Measurements from ENCODE around the gene ZSCAN9. TPM values are rescaled to one million over a fixed set of nuclear protein-coding genes. Genes with fewer than 3 reads are reported as not detected.

ZSCAN9 gene
- total RNA-seq, 2 donors from 2014 or later = 8.9 to 9.8 TPM

DNA sequence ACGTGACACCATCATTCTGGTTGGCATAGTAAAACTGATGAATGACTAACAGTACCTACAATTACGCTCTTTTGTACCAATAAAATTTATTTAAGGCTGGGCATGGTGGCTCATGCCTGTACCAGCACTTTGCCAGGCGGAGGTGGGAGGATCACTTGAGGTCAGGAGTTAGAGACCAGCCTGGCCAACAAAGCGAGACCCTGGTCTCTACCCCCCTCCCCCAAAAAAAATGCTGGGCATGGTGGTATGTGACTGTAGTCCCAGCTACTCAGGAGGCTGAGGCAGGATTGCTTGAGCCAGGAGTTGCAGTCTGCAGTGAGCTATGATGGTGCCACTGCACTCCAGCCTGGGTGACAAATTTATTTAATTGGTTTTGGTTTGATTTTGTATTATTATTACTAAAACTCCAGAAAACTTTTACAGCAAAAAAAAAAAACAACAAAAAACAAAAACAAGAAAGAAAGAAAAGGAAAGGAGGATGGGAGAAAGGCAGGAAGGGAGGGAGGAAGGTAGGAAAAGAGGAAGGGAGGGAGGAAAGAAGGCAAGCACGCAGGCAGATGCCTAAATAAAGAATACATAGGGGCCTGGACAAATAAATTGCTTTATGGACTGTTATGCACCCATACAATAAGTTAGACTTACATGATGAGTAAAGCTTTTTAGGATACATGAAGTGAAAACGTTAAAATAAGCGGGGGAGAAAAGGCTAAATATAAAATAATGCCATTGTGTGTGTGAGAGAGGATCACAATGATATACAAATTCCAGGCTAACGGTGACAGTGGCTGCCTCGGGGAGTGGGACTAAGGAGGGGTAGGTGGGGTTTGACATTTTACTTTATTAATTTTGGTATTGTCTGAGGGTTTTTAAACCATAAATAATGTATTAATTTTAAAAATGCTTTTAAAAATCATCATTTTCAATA is 682 bp upstream of the ZSCAN9 start:
- TF ChIP-seq CTCF (IDR thresholded peaks at IDR 0.05) = no peak
- no peaks in the 10 kb centered on the region for H3K36me3 ChIP-seq
- peak overlapping the region; percentile 79 for H3K4me3 ChIP-seq
- H3K27ac ChIP-seq = peak overlapping the region; percentile 47
- H3K4me1 ChIP-seq = peaks cover 5% of the 10 kb centered on the region
- peak overlapping the region in 1 of 2 donors; percentile 77 for H3K9ac ChIP-seq (ENCODE audit: low read depth in 2 of 2, low read length in 2 of 2)
- intact Hi-C loops (cut with DNase I) = loop anchor here (5.0 to 10.0 kb wide), 2 partner anchors 130 to 142 kb away; partner anchors contain the start of gene ZNF165
- no peaks in the 10 kb centered on the region for H3K27me3 ChIP-seq
- H3K9me3 ChIP-seq = no peaks in the 10 kb centered on the region
- no peak for DNase-seq

- Histone ChIP-seq H3K4me3 (no peak overlapping the region), H3K4me1 (peaks cover 5% of the 10 kb centered on the region), H3K27me3 (no peaks in the 10 kb centered on the region), H3K36me3 (no peaks in the 10 kb centered on the region), H3K9me3 (no peaks in the 10 kb centered on the region), H3K27ac (no peak overlapping the region), H3K9ac (ENCODE audit: low read depth in 2 of 2, low read length in 2 of 2) (no peak overlapping the region)
- no peak for TF ChIP-seq CTCF (IDR thresholded peaks at IDR 0.05)
- intact Hi-C loops (cut with DNase I) = loop anchor here (10.0 kb wide), 1 partner anchor 128 kb away; no protein-coding TSS in a partner anchor
- no peak for DNase-seq
Measured at GRCh38 chr6:28226460-28226859, 1.4 kb downstream of the ZSCAN9 start.

DNA sequence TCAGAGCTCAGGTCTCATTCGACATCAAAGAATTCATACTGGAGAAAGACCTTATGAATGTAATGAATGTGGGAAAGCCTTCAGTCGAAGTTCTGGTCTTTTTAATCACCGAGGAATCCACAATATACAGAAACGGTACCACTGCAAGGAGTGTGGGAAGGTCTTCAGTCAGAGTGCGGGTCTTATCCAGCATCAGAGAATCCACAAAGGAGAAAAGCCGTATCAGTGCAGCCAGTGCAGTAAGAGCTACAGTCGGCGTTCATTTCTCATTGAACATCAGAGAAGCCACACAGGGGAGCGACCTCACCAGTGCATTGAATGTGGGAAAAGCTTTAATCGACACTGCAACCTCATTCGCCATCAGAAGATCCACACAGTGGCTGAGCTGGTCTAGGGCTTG is 7.7 kb downstream of the ZSCAN9 start:
- no peak overlapping the region for H3K9ac ChIP-seq (ENCODE audit: low read depth in 2 of 2, low read length in 2 of 2)
- H3K4me3 ChIP-seq = no peak overlapping the region
- DNase-seq = no peak
- H3K4me1 ChIP-seq = no peaks in the 10 kb centered on the region
- H3K9me3 ChIP-seq = no peaks in the 10 kb centered on the region
- no peak for TF ChIP-seq CTCF (IDR thresholded peaks at IDR 0.05)
- intact Hi-C loops (cut with DNase I) = no loop called here
- no peaks in the 10 kb centered on the region for H3K27me3 ChIP-seq
- no peak overlapping the region for H3K27ac ChIP-seq
- no peaks in the 10 kb centered on the region for H3K36me3 ChIP-seq

DNA sequence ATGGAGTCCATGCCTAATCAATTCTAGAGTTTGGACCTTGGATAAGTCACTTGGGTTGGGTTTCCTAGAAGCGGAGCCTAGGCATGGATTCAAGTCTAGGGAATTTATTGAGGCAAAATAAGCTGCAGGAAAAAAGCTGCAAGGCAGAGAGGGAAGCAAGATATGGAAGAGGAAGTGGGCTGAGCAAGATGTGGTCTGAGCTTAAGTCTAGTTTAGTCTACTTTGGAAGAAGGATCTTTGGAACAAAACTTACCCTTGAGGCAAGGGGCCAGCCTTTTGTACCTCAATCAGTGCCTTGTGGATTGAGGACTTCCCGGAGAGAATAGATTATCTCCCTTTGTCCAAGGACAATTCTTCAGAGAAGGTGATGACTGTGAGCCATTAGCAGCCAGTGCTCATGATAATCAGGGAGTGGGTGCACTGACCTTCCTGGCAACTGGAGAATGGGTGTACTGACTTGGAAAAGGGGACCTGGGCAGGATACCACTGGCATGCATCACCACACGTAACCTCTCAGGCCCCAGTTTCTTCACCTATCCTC is 10.9 kb downstream of the ZSCAN9 start:
- no peak overlapping the region for H3K9ac ChIP-seq (ENCODE audit: low read depth in 2 of 2, low read length in 2 of 2)
- no peak for DNase-seq
- H3K27me3 ChIP-seq = no peaks in the 10 kb centered on the region
- no peaks in the 10 kb centered on the region for H3K36me3 ChIP-seq
- no peak for TF ChIP-seq CTCF (IDR thresholded peaks at IDR 0.05)
- no peak overlapping the region for H3K27ac ChIP-seq
- no peaks in the 10 kb centered on the region for H3K9me3 ChIP-seq
- intact Hi-C loops (cut with DNase I) = no loop called here
- H3K4me3 ChIP-seq = no peak overlapping the region
- no peaks in the 10 kb centered on the region for H3K4me1 ChIP-seq

GRCh38 chr6:28239636-28240035 is 14.6 kb downstream of the ZSCAN9 start:
- DNase-seq = no peak
- TF ChIP-seq CTCF (IDR thresholded peaks at IDR 0.05) = no peak
- Histone ChIP-seq H3K27me3 (no peaks in the 10 kb centered on the region), H3K9ac (ENCODE audit: low read depth in 2 of 2, low read length in 2 of 2) (no peak overlapping the region), H3K36me3 (no peaks in the 10 kb centered on the region), H3K9me3 (no peaks in the 10 kb centered on the region), H3K4me1 (no peaks in the 10 kb centered on the region), H3K27ac (no peak overlapping the region), H3K4me3 (no peak overlapping the region)
- intact Hi-C loops (cut with DNase I) = no loop called here

All from colonic mucosa (tissue), 4 donors.